NCI-H2227 (cell line): Measurements from ENCODE around the gene TRIM54.

Source experiments
- DNase-seq: peaks from one replicate; lab custom pipeline; 2025; ENCODE audit not compliant: unreplicated experiment; lab: John Stamatoyannopoulos, UW

TRIM54 gene

DNA sequence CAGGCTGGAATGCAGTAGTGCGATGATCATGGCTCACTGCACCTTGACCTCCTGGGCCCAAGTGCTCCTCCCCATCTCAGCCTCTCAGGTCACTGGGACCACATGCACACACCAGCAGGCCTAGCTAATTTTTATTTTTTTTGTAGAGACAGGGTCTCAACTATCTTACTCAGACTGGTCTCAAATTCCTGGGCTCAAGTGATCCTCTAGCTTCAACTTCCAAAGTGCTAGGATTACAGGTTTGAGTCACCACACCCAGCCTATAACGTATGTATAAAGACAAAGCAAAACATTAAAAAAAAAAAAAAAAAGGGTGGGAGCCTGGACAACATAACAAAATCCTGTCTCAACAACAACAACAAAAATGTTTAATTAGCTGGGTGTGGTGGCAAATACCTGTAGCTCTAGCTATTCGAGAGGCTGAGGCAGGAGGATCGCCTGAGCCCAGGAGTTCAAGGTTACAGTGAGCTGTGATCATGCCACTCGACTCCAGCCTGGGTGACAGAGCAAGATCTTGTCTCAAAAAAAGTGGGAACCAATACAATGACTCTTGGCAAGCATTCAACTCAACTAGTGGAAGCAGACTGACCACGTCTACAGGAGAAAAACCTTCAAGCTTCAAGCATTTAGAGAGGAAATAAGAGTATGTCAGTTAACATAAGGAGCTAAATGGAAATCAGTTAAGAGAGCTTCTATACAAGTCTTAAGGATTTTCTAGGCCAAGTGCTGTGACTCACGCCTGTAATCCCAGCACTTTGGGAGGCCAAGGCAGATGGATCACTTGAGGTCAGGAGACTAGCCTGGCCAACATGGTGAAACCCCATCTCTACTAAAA, 71.8 kb downstream of the TRIM54 start:
- no peak for DNase-seq

DNA sequence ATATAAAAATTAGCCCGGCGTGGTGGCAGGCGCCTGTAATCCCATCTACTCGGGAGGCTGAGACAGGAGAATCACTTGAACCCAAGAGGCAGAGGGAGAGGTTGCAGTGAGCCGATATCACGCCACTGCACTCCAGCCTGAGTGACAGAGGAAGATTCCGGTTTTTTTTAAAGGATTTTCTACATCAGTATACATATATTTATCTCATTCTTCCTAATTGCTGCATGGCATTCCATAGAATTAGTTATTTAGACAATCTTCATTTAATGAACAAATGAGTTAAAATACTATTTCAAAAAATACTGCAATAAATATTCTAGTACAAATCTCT, 72.3 kb downstream of the TRIM54 start:
- no peak for DNase-seq

DNA sequence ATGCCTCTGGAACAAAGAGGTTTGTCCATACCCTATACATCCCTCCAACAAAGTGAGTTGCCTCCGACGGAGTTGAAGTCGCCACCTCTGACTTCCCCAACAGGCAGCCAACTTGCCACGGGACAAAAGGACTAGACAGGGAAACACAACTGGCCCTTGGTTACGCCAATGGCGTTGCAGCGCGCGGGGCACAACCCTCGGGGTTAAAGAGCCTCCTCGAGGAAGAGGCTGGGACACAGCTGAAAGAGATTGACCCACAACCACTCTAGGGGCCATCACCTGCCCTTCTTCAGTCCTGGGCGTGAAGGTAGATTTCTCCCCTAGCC, 73.8 kb downstream of the TRIM54 start:
- DNase-seq = peak; percentile 71

DNA sequence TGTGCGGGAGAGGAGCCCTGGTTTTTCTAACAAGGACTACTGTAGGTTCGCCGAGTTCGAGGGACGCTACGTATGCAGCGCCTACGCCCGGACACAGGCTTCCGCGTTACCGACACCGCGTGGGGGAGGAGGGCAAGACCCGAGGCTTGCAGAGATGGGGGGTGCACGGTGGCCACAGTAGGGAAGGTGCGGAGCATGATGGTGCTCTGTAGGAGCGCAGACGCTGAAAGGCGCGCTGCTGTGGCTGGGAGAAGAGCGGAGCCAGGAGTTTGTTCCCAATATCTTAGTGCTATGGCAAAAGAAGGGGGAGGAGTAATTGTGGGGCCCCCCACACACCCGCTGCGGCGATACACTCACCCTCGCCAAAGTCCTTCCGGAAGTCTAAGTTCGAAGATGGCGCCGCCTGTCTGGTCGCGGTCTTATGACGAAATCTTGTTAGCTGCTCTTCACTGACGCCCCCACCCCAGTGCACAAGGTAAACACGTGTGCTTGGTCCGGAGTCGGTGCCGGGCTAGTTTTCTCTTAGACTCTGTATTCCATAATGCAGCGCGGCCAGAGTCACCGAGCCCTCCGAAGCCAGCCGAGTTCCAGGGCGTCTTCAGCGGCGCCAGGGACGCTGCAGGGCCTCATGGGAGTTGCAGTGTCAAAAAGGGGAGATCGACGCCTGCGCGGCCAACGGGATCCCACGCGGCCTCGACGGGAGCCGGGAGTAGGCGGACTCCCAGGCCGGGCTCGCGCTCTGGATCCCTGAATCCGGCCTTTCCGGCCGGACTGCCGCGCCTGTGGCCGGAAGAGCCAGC, 74.4 kb downstream of the TRIM54 start, which contains the start of gene GTF3C2:
TSS of gene GTF3C2 (minus strand) at position 383 of the 800 bp plus-strand sequence. CDS start 13,210 bp downstream, outside the sequence.
- peak; percentile 98 for DNase-seq
